Right lobe of liver (tissue), 6 donors: ENCODE measurements around the gene MYPN. TPM values are rescaled to one million over a fixed set of nuclear protein-coding genes. Genes with fewer than 3 reads are reported as not detected.

ENCODE experiments used
- ATAC-seq, 4 donors: fragments of 200-7000 bp; cut with Tn5 transposase; one replicate each; pipeline ENCODE4 v1.9.1; 2020; ENCODE audit warnings: mild to moderate bottlenecking in 4 of 4, moderate library complexity in 4 of 4
- DNase-seq, 3 donors: peaks; one replicate each; pipeline ENCODE4 v3.0.0-alpha.2; 2020
- H3K27ac ChIP-seq, 3 donors: fragments of 200-600 bp; one replicate each; pipeline ENCODE4 v1.8.0; 2022
- H3K27me3 ChIP-seq, 2 donors: fragments of 200-600 bp; one replicate each; pipeline ENCODE4 v1.8.0; 2022
- H3K36me3 ChIP-seq, 4 donors: fragments of 200-600 bp; sonication (generic) in 1 of 4; one replicate each; pipeline versions ENCODE4 v1.5.1 to v1.8.0; 2017 to 2022; ENCODE audit warnings: control low read depth in 1 of 4
- H3K4me1 ChIP-seq, 4 donors: fragments of 200-600 bp; sonication (generic) in 1 of 4; one replicate each; pipeline versions ENCODE4 v1.5.1 to v1.8.0; 2017 to 2022; ENCODE audit warnings: control low read depth in 1 of 4
- H3K4me3 ChIP-seq, 3 donors: fragments of 200-600 bp; one replicate each; pipeline ENCODE4 v1.8.0; 2022
- H3K9me3 ChIP-seq, 4 donors: fragments of 200-600 bp; sonication (generic) in 1 of 4; one replicate each; pipeline versions ENCODE4 v1.5.1 to v1.8.0; 2017 to 2022; ENCODE audit warnings: control low read depth in 1 of 4
- CTCF ChIP-seq, 4 donors: fragments of 200-600 bp in 3 of 4; fragments of 450-650 bp in 1 of 4; IDR thresholded peaks; one replicate each; pipeline versions ENCODE4 v1.5.1 to v1.8.0; 2016 to 2022; ENCODE audit warnings: antibody characterized with exemption in 4 of 4, mild to moderate bottlenecking in 2 of 4
- POLR2A ChIP-seq: fragments of 450-650 bp; IDR thresholded peaks from one replicate; pipeline ENCODE4 v1.6.1; 2017; ENCODE audit warnings: antibody characterized with exemption, mild to moderate bottlenecking
- WGBS: methylation state at CpG from one replicate; pipeline ENCODE4 v1.1.6; 2018; ENCODE audit warnings: low coverage, low lambda C conversion rate; ENCODE audit not compliant: insufficient coverage; ENCODE audit errors: missing lambda C conversion rate; 5-methylcytosine and 5-hydroxymethylcytosine counted together
- intact Hi-C, 2 donors: fragments of 100-400 bp; cut with DNase I; formaldehyde crosslinking; loops; one replicate each; pipeline versions ENCODE4 v1.11.2 to v1.14.1; 2022
- total RNA-seq, 6 experiments: library from RNA; depleted of rRNA in 2 of 6; stranded (reverse); fragments of >200 nt in 2 of 6; fragmentation: NEBNext Ultra II Directional in 3 of 6; extraction: Animal tissue kit (Norgen Biotek cat#: 25700) in 3 of 6; gene quantifications; one replicate each; pipeline versions ENCODE4 v1.1.0 to v1.2.4, GENCODE V29; 2016 to 2023
- donor health status: DM: no; HTN: yes; CAD: no.
- donor health status: DM: no; HTN: no; CAD: no.
- donor health status: DM: no; HTN: no; CAD: no.
- donor health status: DM: no; HTN: yes; CAD: no.
- donor health status: DM: no; HTN: yes; CAD: no.

MYPN gene
- total RNA-seq, 6 experiments from 2014 or later = 0.07 to 0.31 (median 0.10) TPM; not detected in 2

GRCh38 chr10:68158031-68158430, 48.7 kb downstream of the MYPN start:
- 80% methylated on average over 4 of the region's 7 CpGs for WGBS
- intact Hi-C loops = no loop called here

GRCh38 chr10:68163735-68164134, 54.4 kb downstream of the MYPN start:
- peak; percentile 42 for TF ChIP-seq POLR2A
- TF ChIP-seq CTCF (IDR thresholded peaks at IDR 0.05) = no peak
- Histone ChIP-seq H3K27me3 (no peaks in the 10 kb centered on the region), H3K27ac (peak overlapping the region; percentile 0 to 62 (median 23)), H3K9me3 (no peaks in the 10 kb centered on the region), H3K36me3 (no peaks in the 10 kb centered on the region), H3K4me1 (peaks cover 0 to 8% (median 2%) of the 10 kb centered on the region in 4 donors), H3K4me3 (no peak overlapping the region)
- intact Hi-C loops = no loop called here
- WGBS = 26% methylated on average over 2 of the region's 2 CpGs
- peak; percentile 90 to 94 (median 93) for ATAC-seq
- no peak for DNase-seq

More at GRCh38 chr10:68158031-68158430, 48.7 kb downstream of the MYPN start:
- DNase-seq (no peak), ATAC-seq (no peak)
- H3K9me3 ChIP-seq = no peaks in the 10 kb centered on the region
- peaks cover 0 to 7% (median 0%) of the 10 kb centered on the region in 4 donors for H3K4me1 ChIP-seq
- H3K27me3 ChIP-seq = no peaks in the 10 kb centered on the region
- H3K4me3 ChIP-seq = no peak overlapping the region
- no peak overlapping the region for H3K27ac ChIP-seq
- H3K36me3 ChIP-seq = no peaks in the 10 kb centered on the region
- TF ChIP-seq CTCF (IDR thresholded peaks at IDR 0.05) = no peak
- no peak for TF ChIP-seq POLR2A

GRCh38 chr10:68165643-68166042, 56.4 kb downstream of the MYPN start:
- no peak for ATAC-seq
- TF ChIP-seq POLR2A = no peak
- no peak for TF ChIP-seq CTCF (IDR thresholded peaks at IDR 0.05)
- no peak overlapping the region for H3K4me3 ChIP-seq
- 63% methylated on average over 3 of the region's 3 CpGs for WGBS
- peaks cover 0 to 8% (median 2%) of the 10 kb centered on the region in 4 donors for H3K4me1 ChIP-seq
- H3K27ac ChIP-seq = no peak overlapping the region
- H3K36me3 ChIP-seq = no peaks in the 10 kb centered on the region
- H3K9me3 ChIP-seq = no peaks in the 10 kb centered on the region
- intact Hi-C loops = no loop called here
- no peak for DNase-seq
- no peaks in the 10 kb centered on the region for H3K27me3 ChIP-seq

GRCh38 chr10:68166871-68167585, 57.7 kb downstream of the MYPN start:
- WGBS = 75% methylated on average over 1 of the region's 3 CpGs
- H3K4me3 ChIP-seq = no peak overlapping the region
- no peaks in the 10 kb centered on the region for H3K27me3 ChIP-seq
- no peaks in the 10 kb centered on the region for H3K36me3 ChIP-seq
- no peaks in the 10 kb centered on the region for H3K9me3 ChIP-seq
- TF ChIP-seq POLR2A (no peak), CTCF (IDR thresholded peaks at IDR 0.05) (no peak)
- no peak overlapping the region for H3K27ac ChIP-seq
- no peak for ATAC-seq
- no peak for DNase-seq
- intact Hi-C loops = no loop called here
- peaks cover 0 to 8% (median 2%) of the 10 kb centered on the region in 4 donors for H3K4me1 ChIP-seq
